HepG2 (cell line): Measurements from ENCODE around the gene SBK3. TPM values are rescaled to one million over a fixed set of nuclear protein-coding genes. Genes with fewer than 3 reads are reported as not detected.

Experiments used
- ATAC-seq: fragments of 200-7000 bp; cut with Tn5 transposase; 3 replicates; pipeline ENCODE4 v1.9.1; 2020; ENCODE audit warnings: mild to moderate bottlenecking, moderate library complexity
- BruUV-seq: library from RNA; stranded (reverse); fragments of 400-500 nt; replicated peaks from 2 replicates; lab custom pipeline; 2021; lab: Mats Ljungman, UMichigan
- CTCF ChIA-PET: fragments of 300-600 bp; formaldehyde crosslinking; extraction: SDS; loops from one replicate; lab custom pipeline; 2021; ENCODE audit warnings: low total read pairs, inconsistent platforms, low intra/inter-chr PET ratio; lab: Yijun Ruan, JAX
- POLR2A ChIA-PET: fragments of 350-600 bp; sonication (Branson Sonifier 250); formaldehyde crosslinking; loops from one replicate; lab custom pipeline; 2020; ENCODE audit warnings: antibody characterized with exemption, inconsistent platforms; lab: Yijun Ruan, JAX
- DNase-seq: peaks from one replicate; pipeline ENCODE4 v3.0.0-alpha.2; 2015; ENCODE audit warnings: low spot score
- FAIRE-seq: peaks from 3 replicates; lab custom pipeline; 2011; peaks lifted over from hg19 to GRCh38; lab: Jason Lieb, UNC
- H2AFZ ChIP-seq: one replicate; pipeline ENCODE4 v1.6.1; 2011; ENCODE audit warnings: low read length, inconsistent platforms
- H3K27ac ChIP-seq: fragments of 300-600 bp; 3 replicates; pipeline ENCODE4 v1.8.0; 2011; ENCODE audit warnings: mixed run types, mild to moderate bottlenecking, mixed read lengths, low read length, inconsistent platforms; ENCODE audit not compliant: insufficient read depth; ENCODE audit errors: extremely low read length
- H3K27me3 ChIP-seq, 2 experiments: fragments of 200-600 bp in 1 of 2; 2 replicates in 1 of 2; 3 replicates in 1 of 2; pipeline versions ENCODE4 v1.6.0 to v1.8.0; 2011; ENCODE audit warnings: low read length in 2 of 2, mild to moderate bottlenecking in 2 of 2, moderate library complexity in 2 of 2, inconsistent platforms in 1 of 2; ENCODE audit not compliant: insufficient read depth in 2 of 2, control insufficient read depth in 1 of 2
- H3K36me3 ChIP-seq, 2 experiments: fragments of 200-600 bp in 1 of 2; replicated peaks in 1 of 2; 2 replicates in 1 of 2; 3 replicates in 1 of 2; pipeline versions ENCODE4 v1.5.1 to v1.8.0; 2011; ENCODE audit warnings: low read length in 2 of 2, inconsistent platforms in 1 of 2; ENCODE audit not compliant: insufficient read depth in 2 of 2, control insufficient read depth in 1 of 2
- H3K4me1 ChIP-seq: 2 replicates; pipeline ENCODE4 v1.5.1; 2012; ENCODE audit warnings: low read length, inconsistent platforms; ENCODE audit not compliant: insufficient read depth
- H3K4me2 ChIP-seq: 2 replicates; pipeline ENCODE4 v1.6.0; 2011; ENCODE audit warnings: low read depth, low read length, inconsistent platforms
- H3K4me3 ChIP-seq, 3 experiments: fragments of 200-600 bp in 1 of 3; sonication (generic), shearing (Covaris generic) in 1 of 3; replicated peaks in 1 of 3; 2 replicates each; pipeline ENCODE4 v1.5.1; 2011 to 2016; ENCODE audit warnings: low read length in 3 of 3, inconsistent platforms in 2 of 3, low read depth in 2 of 3, mild to moderate bottlenecking in 2 of 3, control low read depth in 1 of 3, mixed read lengths in 1 of 3; ENCODE audit not compliant: insufficient read depth in 1 of 3
- H3K79me2 ChIP-seq: one replicate; pipeline ENCODE4 v1.6.1; 2011; ENCODE audit warnings: low read length, inconsistent platforms; ENCODE audit not compliant: insufficient read depth
- H3K9ac ChIP-seq: 2 replicates; pipeline ENCODE4 v1.6.0; 2011; ENCODE audit warnings: mild to moderate bottlenecking, low read depth, low read length, inconsistent platforms; ENCODE audit not compliant: insufficient read depth
- H3K9me3 ChIP-seq: 2 replicates; pipeline ENCODE4 v1.5.1; 2012; ENCODE audit warnings: mild to moderate bottlenecking, low read length
- H4K20me1 ChIP-seq: 2 replicates; pipeline ENCODE4 v1.6.0; 2011; ENCODE audit warnings: inconsistent platforms, mild to moderate bottlenecking, low read length, moderate library complexity; ENCODE audit not compliant: insufficient read depth
- AGO2 ChIP-seq: fragments of 200-400 bp; formaldehyde crosslinking; optimal IDR thresholded peaks from 2 replicates; pipeline ENCODE3; 2017; ENCODE audit warnings: mild to moderate bottlenecking, low read depth, low read length, moderate library complexity
- HES4 ChIP-seq: sonication (generic); formaldehyde crosslinking; IDR thresholded peaks from 2 replicates; pipeline ENCODE4 v1.9.0; 2021; ENCODE audit warnings: mild to moderate bottlenecking, missing genetic modification reagents, borderline replicate concordance
- PHB2 ChIP-seq: fragments of 450-650 bp; IDR thresholded peaks from 2 replicates; pipeline ENCODE4 v1.6.1; 2018; ENCODE audit not compliant: partially characterized antibody
- POLR2AphosphoS5 ChIP-seq: IDR thresholded peaks from 2 replicates; pipeline ENCODE4 v1.6.1; 2012; ENCODE audit warnings: low read depth, low read length
- RBFOX2 ChIP-seq: fragments of 200-400 bp; formaldehyde crosslinking; IDR thresholded peaks from 2 replicates; pipeline ENCODE4 v1.6.1; 2017; ENCODE audit warnings: low read depth, mild to moderate bottlenecking, low read length
- SRF ChIP-seq: IDR thresholded peaks from 2 replicates; pipeline ENCODE4 v1.6.1; 2011; ENCODE audit warnings: mild to moderate bottlenecking, low read depth, low read length, moderate library complexity
- TBX2 ChIP-seq: sonication (generic); formaldehyde crosslinking; IDR thresholded peaks from 2 replicates; pipeline ENCODE4 v1.5.0; 2020; ENCODE audit warnings: missing genetic modification reagents, mild to moderate bottlenecking, borderline replicate concordance
- ZFAT ChIP-seq: sonication (generic); formaldehyde crosslinking; conservative IDR thresholded peaks from 2 replicates; pipeline ENCODE4 v1.8.1; 2023; ENCODE audit warnings: missing genetic modification reagents, inconsistent platforms
- ZNF839 ChIP-seq: sonication (generic); formaldehyde crosslinking; IDR thresholded peaks from 2 replicates; pipeline ENCODE4 v1.4.0; 2020; ENCODE audit warnings: missing genetic modification reagents, mild to moderate bottlenecking, borderline replicate concordance
- ZZZ3 ChIP-seq: sonication (generic); formaldehyde crosslinking; IDR thresholded peaks from 2 replicates; pipeline ENCODE4 v1.4.0; 2020; ENCODE audit warnings: missing genetic modification reagents, mild to moderate bottlenecking, borderline replicate concordance
- WGBS: methylation state at CpG from one replicate; pipeline ENCODE4 v1.1.6; 2017; ENCODE audit warnings: low lambda C conversion rate; 5-methylcytosine and 5-hydroxymethylcytosine counted together
- in situ Hi-C: cut with HindIII; loops from 2 replicates; pipeline ENCODE4 v1.10.0; 2017; ENCODE audit warnings: low pct_unique_long_range_greater_than_20kb; ENCODE audit not compliant: extremely low pct_ligation_motif_present
- intact Hi-C: fragments of 100-400 bp; cut with micrococcal nuclease; formaldehyde crosslinking; loops from one replicate; pipeline ENCODE4 v1.10.0; 2022; ENCODE audit not compliant: unreplicated experiment
- polyA plus RNA-seq, 8 experiments: library from polyadenylated mRNA; depleted of rRNA in 3 of 8; stranded (reverse) in 7 of 8; unstranded in 1 of 8; fragments of >200 nt; fragmentation: Illumina TruSeq in 4 of 8; extraction: Trizol in 4 of 8; gene quantifications; 2 replicates each; pipeline versions ENCODE4 v1.2.1 to v1.2.3, GENCODE V29; 2011 to 2016; ENCODE audit warnings: low read depth in 4 of 8, missing spikeins in 1 of 8, mixed read lengths in 1 of 8; ENCODE audit not compliant: insufficient read depth in 1 of 8
- total RNA-seq, 5 experiments: library from RNA; depleted of rRNA; stranded (reverse); fragments of >200 nt; fragmentation: Illumina TruSeq; extraction: Trizol; gene quantifications; 2 replicates each; pipeline ENCODE4 v1.2.3, GENCODE V29; 2016; ENCODE audit warnings: low read depth in 1 of 5
- TF ChIP-seq, protein P1 (sequence below): sonication (generic); formaldehyde crosslinking; IDR thresholded peaks from 2 replicates; pipeline ENCODE4 v1.4.0; 2020; ENCODE audit warnings: missing genetic modification reagents
- TF ChIP-seq, protein P2 (sequence below), 2 experiments: fragments of 450-650 bp in 1 of 2; sonication (generic) in 1 of 2; formaldehyde crosslinking; IDR thresholded peaks; 2 replicates each; pipeline versions ENCODE4 v1.5.0 to v1.8.0; 2020 to 2022; ENCODE audit warnings: mild to moderate bottlenecking in 1 of 2, missing genetic modification reagents in 1 of 2

SBK3 gene
- total and polyA plus RNA-seq, 2 of the 13 experiments (the other 11 are each of a cell fraction or from before 2014, with no cell fraction given), result 0.66 to 0.77 TPM

DNA sequence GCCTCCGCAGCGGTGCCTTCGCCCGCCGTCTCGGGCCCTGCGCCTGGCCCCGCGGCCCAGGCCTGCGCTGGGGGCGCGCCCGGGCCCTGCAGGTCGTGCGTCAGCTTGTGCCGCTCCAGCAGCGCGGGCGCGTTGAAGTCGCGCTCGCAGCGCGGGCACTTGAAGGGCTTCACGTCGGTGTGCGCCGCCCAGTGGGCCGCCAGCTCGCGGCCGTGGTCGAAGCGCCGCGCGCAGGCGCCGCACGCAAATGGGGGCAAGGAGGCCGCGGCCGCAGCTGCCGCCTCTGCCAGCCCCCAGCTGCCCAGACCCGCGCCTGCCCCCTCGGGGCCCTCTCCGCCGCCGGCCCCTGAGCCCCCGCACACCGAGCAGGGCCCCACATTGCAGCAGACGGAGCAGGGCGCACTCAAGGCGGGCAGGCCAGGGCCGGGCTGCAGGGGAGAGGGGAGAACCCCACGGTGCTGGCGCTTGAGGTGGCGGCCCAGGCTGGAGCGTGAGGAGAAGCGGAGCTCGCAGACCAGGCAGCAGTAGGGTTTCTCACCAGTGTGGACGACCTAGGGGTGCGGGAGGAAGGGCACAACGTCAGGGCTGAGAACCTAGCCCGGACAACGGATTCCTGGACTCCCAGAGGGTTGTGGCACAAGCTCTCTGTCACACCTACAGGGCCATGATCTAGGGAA, 47.9 kb upstream of the SBK3 start:
- Histone ChIP-seq H4K20me1 (0 out of 2 replicates have a peak, but pooled peaks cover under 1% of the 10 kb centered on the region), H3K27me3 (no peaks in the 10 kb centered on the region), H3K27ac (no peak overlapping the region), H3K9ac (no peak overlapping the region), H3K4me1 (peaks cover 2% of the 10 kb centered on the region), H3K36me3 (peaks cover 10 to 29% of the 10 kb centered on the region in 2 experiments; a peak in 4 of 5 replicates), H3K4me3 (no peak overlapping the region), H2AFZ (no peak overlapping the region), H3K9me3 (no peaks in the 10 kb centered on the region), H3K4me2 (no peak overlapping the region), H3K79me2 (no peaks in the 10 kb centered on the region)
- FAIRE-seq, result no peak
- BruUV-seq, result no TSS peak
- in situ Hi-C loops (no loop called here), intact Hi-C loops (no loop called here)
- ATAC-seq, result no peak
- ChIA-PET POLR2A (no interaction called here), CTCF (no interaction called here)
- no peak for DNase-seq
- no peak for TF ChIP-seq SRF
- TF ChIP-seq HES4, result no peak
- WGBS, result 99% methylated on average over 28 of the region's 68 CpGs

DNA sequence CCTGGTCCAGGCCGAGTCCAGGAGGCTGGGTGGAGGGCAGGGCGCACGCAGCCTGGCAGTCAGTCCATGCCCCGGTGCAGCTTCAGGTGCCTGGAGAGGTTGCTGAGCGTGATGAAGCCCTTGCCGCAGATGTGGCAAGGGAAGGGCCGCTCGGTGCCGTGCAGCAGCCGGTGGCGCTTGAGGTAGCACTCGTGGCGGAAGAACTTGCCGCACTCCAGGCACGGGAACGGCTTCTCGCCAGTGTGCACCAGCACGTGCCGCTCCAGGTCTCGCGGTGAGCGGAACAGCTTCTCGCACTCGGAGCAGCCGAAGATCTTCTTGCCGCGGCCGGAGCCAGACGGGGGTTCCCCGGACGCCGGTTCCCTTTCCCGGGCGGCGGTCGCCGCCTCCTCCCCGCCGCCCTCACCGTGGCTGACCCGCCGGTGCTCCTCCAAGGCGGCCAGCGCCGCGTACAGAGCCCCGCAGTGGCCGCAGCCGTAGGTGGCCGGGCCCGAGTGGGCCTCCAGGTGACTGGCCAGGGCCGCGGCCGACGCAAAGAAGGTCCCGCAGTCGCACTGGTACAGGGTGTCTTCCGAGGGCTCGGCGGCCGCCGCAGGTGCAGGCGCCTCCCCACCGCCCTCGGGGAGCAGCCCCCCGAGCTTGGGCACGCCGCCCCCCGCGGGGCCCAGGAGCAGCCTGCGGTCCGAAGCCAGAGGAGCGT, 47.2 kb upstream of the SBK3 start:
- peaks cover 10 to 27% of the 10 kb centered on the region in 2 experiments; a peak in 4 of 5 replicates for H3K36me3 ChIP-seq
- ChIA-PET CTCF (no interaction called here), POLR2A (no interaction called here)
- BruUV-seq, result no TSS peak
- intact Hi-C loops, result no loop called here
- in situ Hi-C loops, result no loop called here
- no peaks in the 10 kb centered on the region for H3K4me1 ChIP-seq
- FAIRE-seq, result no peak
- no peaks in the 10 kb centered on the region for H3K9me3 ChIP-seq
- H4K20me1 ChIP-seq, result no peaks in the 10 kb centered on the region
- TF ChIP-seq ZNF839 (no peak), RBFOX2 (peak; percentile 62), TBX2 (no peak), ZFAT (CRISPR knock-in tag) (no peak), AGO2 (peak; percentile 79), ZZZ3 (CRISPR knock-in tag) (no peak), PHB2 (no peak), POLR2AphosphoS5 (no peak)
- TF ChIP-seq, protein P1, sequence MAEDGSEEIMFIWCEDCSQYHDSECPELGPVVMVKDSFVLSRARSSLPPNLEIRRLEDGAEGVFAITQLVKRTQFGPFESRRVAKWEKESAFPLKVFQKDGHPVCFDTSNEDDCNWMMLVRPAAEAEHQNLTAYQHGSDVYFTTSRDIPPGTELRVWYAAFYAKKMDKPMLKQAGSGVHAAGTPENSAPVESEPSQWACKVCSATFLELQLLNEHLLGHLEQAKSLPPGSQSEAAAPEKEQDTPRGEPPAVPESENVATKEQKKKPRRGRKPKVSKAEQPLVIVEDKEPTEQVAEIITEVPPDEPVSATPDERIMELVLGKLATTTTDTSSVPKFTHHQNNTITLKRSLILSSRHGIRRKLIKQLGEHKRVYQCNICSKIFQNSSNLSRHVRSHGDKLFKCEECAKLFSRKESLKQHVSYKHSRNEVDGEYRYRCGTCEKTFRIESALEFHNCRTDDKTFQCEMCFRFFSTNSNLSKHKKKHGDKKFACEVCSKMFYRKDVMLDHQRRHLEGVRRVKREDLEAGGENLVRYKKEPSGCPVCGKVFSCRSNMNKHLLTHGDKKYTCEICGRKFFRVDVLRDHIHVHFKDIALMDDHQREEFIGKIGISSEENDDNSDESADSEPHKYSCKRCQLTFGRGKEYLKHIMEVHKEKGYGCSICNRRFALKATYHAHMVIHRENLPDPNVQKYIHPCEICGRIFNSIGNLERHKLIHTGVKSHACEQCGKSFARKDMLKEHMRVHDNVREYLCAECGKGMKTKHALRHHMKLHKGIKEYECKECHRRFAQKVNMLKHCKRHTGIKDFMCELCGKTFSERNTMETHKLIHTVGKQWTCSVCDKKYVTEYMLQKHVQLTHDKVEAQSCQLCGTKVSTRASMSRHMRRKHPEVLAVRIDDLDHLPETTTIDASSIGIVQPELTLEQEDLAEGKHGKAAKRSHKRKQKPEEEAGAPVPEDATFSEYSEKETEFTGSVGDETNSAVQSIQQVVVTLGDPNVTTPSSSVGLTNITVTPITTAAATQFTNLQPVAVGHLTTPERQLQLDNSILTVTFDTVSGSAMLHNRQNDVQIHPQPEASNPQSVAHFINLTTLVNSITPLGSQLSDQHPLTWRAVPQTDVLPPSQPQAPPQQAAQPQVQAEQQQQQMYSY (CRISPR knock-in tag), result no peak
- TF ChIP-seq, protein P2, sequence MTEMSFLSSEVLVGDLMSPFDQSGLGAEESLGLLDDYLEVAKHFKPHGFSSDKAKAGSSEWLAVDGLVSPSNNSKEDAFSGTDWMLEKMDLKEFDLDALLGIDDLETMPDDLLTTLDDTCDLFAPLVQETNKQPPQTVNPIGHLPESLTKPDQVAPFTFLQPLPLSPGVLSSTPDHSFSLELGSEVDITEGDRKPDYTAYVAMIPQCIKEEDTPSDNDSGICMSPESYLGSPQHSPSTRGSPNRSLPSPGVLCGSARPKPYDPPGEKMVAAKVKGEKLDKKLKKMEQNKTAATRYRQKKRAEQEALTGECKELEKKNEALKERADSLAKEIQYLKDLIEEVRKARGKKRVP (CRISPR knock-in tag; IDR thresholded peaks at IDR 0.05), result no peak
- no peak for ATAC-seq
- no peaks in the 10 kb centered on the region for H3K79me2 ChIP-seq
- no peak for DNase-seq
- no peak overlapping the region for H3K4me3 ChIP-seq
- H3K27me3 ChIP-seq, result no peaks in the 10 kb centered on the region
- H3K27ac ChIP-seq, result no peak overlapping the region
- H3K4me2 ChIP-seq, result no peak overlapping the region
- H3K9ac ChIP-seq, result no peak overlapping the region
- no peak overlapping the region for H2AFZ ChIP-seq
- 98% methylated on average over 45 of the region's 73 CpGs for WGBS
